ENCODE measurements around the gene SFSWAP.
"Not testable (repeated sequence)": the region's sequence is repeated elsewhere in the genome, so short reads cannot be mapped to it uniquely, and the experiment has no call there.

DNA sequence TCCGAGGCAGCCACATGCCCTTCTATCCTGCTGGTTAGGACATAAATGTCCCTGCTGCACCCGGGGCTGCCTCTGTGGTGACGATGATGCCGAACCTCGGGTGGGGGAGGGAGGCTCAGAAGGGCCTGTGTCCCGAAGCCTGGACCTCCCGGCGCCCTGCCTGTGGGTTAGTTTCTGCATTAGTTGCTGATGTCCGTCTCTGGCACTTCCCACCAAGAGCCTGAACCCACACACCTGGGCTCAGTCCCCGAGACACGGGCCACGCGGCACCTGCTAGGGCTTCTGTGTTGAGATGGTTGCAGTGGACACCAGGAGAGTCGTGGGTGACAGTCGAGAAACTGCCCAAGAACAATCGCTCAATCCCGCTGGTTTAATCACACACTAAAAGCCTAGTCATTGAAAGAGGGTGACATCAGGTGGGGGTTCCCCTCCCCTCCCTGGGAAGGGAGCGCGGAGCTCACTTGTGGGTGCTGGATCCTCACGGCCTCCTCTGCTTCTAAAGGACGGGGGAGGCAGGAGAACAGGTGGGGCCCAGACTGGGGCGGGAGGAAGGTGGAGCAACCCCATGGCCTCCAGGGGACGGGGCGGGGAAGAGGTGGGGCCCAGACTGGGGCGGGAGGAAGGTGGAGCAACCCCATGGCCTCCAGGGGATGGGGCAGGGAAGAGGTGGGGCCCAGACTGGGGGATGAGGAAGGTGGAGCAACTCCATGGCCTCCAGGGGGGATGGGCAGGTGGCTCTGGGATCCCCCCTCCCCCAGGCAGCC, 29.0 kb upstream of the SFSWAP start:
- TF ChIP-seq CTCF, POLR2A, EP300, POLR2AphosphoS5 (IDR thresholded peaks at IDR 0.05): not testable (repeated sequence)

All from sigmoid colon (tissue), 4 donors.